GM21717 (cell line): ENCODE results near the gene ERP29.
"Not testable (repeated sequence)": the region's sequence is repeated elsewhere in the genome, so short reads cannot be mapped to it uniquely, and the experiment has no call there.

Experiments used
- ATAC-seq: cut with Tn5 transposase; IDR thresholded peaks from one replicate; pipeline ENCODE4 v1.9.1; 2021; ENCODE audit warnings: mild to moderate bottlenecking, moderate library complexity; ENCODE audit not compliant: unreplicated experiment

ERP29 gene

DNA sequence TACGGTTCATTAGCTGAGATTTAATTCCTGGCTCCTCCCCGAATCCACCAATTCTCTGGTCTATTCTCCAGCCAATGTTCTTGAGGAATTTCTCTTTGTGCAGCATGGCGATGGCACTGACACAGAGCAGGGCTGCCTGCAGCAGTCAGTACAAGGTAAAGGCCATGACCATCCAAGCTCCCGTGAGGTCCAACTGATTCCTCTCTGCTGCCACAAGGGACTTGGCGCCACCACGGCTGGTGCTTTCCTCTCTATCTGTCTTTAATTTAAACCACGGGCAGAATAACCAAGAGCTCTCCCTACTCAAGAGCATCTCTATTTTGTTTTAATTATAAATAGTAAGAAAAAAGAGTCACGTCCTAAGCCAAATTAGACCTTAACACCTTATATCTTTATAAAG is 12.4 kb upstream of the ERP29 start:
- ATAC-seq: no peak

- ATAC-seq: no peak
These were observed 11.7 kb upstream of the ERP29 start for GRCh38 chr12:112001576-112001975.

- ATAC-seq: no peak
These were observed 9.2 kb upstream of the ERP29 start for GRCh38 chr12:112004041-112004440.

DNA sequence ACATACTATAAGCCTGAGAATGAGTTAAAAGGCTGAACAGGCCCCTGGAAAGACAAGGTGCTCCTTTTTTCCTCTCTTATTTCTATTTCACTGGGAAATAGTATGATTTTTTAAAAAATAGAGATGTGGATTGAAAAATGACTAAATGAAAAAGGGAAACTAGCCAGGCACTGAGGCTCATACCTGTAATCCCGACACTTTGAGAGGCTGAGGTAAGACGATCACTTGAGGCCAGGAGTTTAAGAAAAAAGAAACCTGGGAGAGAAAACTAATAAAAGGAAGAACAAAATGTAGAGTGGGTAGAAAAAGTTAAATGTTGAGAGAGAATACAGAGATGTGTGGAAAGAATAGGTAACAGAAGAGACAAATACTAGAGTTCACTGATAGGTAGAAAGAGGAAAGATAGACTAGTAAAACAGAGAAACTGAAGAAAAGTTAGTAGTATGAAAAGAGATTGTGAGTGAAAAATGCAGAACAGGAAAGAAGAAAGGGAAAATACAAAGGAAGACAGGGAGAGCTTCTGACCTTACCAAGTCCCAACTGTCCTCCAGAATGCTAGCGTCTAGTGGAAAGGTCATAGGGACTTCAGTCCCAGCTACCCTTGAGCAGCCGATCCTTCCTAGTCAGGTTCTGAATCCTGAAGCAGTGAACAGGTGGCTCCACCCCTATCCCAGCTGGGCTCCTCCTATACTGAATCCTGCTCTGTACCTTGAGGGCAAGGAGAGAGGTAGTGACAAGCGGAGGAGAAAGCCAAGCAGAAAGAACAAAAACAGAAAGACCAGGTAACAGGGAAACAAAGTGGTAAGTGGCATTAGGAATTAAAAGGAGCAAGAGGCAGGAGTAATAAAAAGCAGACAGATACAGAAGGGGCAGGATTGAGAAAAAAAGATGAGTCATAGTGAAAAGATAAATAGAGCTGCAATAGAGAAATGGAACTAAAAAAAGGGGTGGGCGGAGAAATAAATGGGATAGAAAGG is 7.5 kb upstream of the ERP29 start:
- ATAC-seq: no peak

- no peak for ATAC-seq
These were observed 5.3 kb upstream of the ERP29 start for GRCh38 chr12:112007945-112008344.

GRCh38 chr12:112008918-112009317 is 4.3 kb upstream of the ERP29 start:
- no peak for ATAC-seq

- not testable (repeated sequence) for ATAC-seq
These were observed 3.6 kb upstream of the ERP29 start for GRCh38 chr12:112009596-112009995.

- ATAC-seq: no peak
These were observed 2.5 kb upstream of the ERP29 start for GRCh38 chr12:112010415-112011344.

DNA sequence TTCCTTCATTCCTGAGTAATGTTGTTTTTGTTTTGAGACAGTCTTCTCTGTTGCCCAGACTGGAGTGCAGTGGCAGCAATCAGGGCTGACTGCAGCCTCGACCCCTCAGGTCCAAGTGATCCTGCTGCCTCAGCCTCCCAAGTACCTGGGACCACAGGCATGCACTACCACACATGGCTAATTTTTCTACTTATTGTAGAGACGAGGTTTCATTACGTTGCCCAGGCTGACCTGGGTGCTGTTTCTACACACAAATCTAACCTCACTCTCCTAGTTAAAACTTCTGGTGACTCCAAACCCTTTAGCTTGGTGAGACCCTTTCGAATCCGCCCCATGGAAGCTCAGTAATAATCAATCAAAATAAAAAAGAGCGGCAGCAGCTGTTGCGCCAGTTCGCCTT is 1.5 kb upstream of the ERP29 start:
- ATAC-seq: no peak

- peak; percentile 19 for ATAC-seq
These were observed 576 bp downstream of the ERP29 start for GRCh38 chr12:112013601-112014402.

DNA sequence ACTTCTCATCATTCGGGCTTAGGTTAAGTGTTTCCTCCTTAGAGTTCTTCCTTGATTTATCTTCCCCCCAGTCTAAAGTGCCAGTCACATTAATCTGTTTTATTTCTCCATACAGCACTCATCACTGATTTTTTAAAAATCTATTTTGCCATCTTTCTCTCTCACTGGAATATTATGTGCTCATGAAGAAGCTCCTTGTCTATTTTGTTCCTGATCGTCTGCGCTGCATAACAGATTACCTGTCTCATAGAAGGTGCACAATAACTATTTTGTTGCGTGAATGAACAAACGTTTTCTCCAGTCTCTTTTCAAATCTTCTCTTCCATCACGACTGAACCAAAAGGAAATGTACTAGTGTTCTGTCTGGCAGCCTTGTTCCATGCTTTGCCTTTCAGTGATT is 2.7 kb downstream of the ERP29 start:
- no peak for ATAC-seq

GRCh38 chr12:112017041-112017440 is 3.8 kb downstream of the ERP29 start:
- no peak for ATAC-seq

DNA sequence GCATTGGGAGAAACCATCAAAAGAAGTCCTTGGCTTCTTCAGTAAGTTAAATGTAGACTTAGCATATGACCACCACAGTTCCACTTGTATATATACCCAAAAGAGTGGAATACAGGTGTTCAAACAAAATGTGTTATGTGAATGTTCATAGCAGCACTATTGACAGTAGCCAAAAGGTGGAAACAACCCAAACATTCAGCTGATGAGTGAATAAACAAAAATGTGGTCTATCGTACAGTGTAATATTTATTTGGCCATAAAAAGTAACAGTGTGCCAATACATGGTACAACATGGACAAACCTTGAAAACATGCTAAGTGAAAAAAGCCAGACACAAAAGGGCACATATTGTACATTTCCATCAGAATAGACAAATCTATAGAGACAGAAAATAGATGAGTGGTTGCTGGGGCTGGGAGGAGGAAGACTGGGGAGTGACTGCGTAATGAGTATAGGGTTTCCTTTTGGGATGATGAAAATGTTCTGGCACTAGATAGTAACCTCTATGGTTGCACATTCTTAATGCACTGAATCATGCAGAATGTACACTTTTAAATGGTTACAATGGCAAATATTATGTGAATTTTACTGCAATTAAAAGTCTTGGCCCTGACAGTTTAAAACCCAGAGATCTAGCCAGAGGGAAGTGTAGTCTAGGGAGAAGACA is 5.5 kb downstream of the ERP29 start:
- no peak for ATAC-seq

DNA sequence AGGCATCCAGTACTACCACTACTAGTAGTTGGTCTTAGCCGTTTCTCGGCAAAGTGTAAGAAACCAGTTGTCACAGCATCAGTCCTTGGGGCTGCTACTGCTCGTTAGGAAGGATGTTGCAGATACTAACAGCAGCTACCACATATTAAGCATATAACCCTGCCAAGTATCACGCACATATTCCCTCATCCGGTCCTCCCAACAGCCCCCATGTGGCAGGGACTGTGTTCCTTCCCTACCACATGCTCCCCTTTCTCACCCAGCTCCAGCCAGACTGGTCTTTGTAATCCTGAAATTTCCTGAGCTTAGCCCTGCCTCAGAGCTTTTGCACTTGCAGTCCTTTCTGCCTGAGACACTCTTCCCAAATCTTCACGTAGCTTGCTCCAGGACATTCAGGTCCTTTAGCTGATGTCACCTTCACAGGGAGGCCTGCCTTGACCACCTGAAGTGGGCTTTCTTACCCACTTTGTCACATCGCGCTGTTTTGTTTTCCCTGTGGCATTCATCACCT is 7.8 kb downstream of the ERP29 start:
- no peak for ATAC-seq

- ATAC-seq: no peak
These were observed 9.2 kb downstream of the ERP29 start for GRCh38 chr12:112022241-112023016.

- no peak for ATAC-seq
These were observed 10.7 kb downstream of the ERP29 start for GRCh38 chr12:112023759-112024396.

- no peak for ATAC-seq
These were observed 12.7 kb downstream of the ERP29 start for GRCh38 chr12:112025808-112026375.

DNA sequence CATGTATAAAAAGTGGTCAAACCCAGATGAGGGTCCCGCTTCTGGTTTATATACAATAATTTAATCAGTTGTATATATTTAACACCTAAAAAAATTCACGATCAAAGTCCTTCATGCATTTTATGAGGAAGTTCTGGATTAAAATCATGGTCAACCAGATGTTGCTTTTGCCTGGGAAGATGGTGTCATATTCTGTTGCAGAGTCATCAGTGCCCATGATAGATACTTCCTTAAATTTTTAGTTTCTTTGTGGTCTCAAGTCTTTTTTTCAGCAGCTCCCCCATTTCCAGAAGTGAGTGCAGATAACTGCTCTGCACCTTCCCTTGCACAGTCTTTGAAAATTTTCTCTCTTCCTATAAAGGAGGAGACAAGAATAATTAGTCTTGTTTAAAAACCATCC is 16.1 kb downstream of the ERP29 start:
- ATAC-seq: no peak
